ENCODE measurements around the gene WDTC1.

WDTC1 gene

GRCh38 chr1:27346357-27346756, 111.9 kb downstream of the WDTC1 start:
- DNase-seq (ENCODE audit: extremely low read depth, low read depth), result no peak
- TF ChIP-seq CTCF (IDR thresholded peaks at IDR 0.05; ENCODE audit: low read depth, low read length), result no peak

- TF ChIP-seq CTCF (IDR thresholded peaks at IDR 0.05; ENCODE audit: low read depth, low read length), result no peak
Measured at GRCh38 chr1:27346991-27347624, 112.7 kb downstream of the WDTC1 start.

GRCh38 chr1:27348861-27349783, 114.7 kb downstream of the WDTC1 start:
- TF ChIP-seq CTCF (IDR thresholded peaks at IDR 0.05; ENCODE audit: low read depth, low read length), result no peak
- no peak for DNase-seq (ENCODE audit: extremely low read depth, low read depth)

More at GRCh38 chr1:27346991-27347624, 112.7 kb downstream of the WDTC1 start:
- no peak for DNase-seq (ENCODE audit: extremely low read depth, low read depth)

- no peak for DNase-seq (ENCODE audit: extremely low read depth, low read depth)
- no peak for TF ChIP-seq CTCF (IDR thresholded peaks at IDR 0.05; ENCODE audit: low read depth, low read length)
Measured at GRCh38 chr1:27349784-27350662, 115.6 kb downstream of the WDTC1 start.

- no peak for DNase-seq (ENCODE audit: extremely low read depth, low read depth)
- no peak; the same call in 1 of the 2 replicates for TF ChIP-seq CTCF (IDR thresholded peaks at IDR 0.05; ENCODE audit: low read depth, low read length)
Measured at GRCh38 chr1:27350663-27351540, 116.5 kb downstream of the WDTC1 start.

- TF ChIP-seq CTCF (IDR thresholded peaks at IDR 0.05; ENCODE audit: low read depth, low read length), result no peak
- DNase-seq (ENCODE audit: extremely low read depth, low read depth), result no peak
Measured at GRCh38 chr1:27351541-27352107, 117.2 kb downstream of the WDTC1 start.

Measured in AG09319 (cell line).